GM21529 (cell line): ENCODE results near the gene PAX6.

ENCODE experiments used
- ATAC-seq: cut with Tn5 transposase; IDR thresholded peaks from one replicate; pipeline ENCODE4 v1.9.1; 2021; ENCODE audit not compliant: unreplicated experiment

Gene PAX6

DNA sequence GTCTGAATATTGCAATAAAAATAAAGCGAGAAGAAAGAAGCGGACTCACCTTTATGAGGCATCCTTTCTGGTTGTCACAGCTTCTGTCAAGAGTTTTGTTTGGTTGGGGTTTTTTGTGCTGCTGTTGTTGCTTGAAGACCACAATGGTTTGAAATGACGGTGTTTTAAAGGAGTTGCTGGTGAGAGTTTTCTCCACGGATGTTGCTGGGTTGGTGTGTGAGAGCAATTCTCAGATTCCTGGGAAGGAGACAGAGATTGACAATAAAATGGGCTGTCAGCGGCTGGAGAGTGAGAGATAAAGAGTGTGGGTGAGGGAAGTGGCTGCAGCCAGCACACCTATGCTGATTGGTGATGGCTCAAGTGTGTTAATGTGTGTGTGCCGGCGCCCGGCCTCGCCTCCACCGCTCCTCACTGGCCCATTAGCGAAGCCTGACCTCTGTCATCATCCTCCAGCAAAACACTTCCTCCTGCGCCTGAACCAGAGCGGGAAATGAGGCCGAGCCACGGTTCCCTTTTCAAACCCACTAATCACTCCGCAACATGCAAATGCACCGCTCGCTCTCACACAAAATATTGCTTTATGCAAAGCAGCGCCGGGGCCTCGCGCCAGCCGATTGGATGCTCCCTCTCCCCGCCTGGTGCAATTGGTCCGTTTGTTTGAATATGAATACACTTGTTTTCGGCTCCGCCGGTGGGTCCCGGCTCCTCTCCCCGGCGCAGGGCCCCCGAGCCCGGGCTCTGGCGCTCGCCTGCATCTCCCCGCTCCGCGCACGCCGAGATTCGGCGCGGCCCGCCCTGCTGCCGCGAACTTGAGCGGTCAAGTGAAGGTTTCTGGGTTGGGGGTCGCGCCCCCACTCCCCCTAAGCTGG lies at the start of gene PAX6:
Gene PAX6, minus strand, starts transcription at position 544 of the 869 bp plus-strand sequence. CDS start 4,911 bp downstream, outside the sequence.
- ATAC-seq, result peak; percentile 65

- ATAC-seq, result no peak
Measured at GRCh38 chr11:31860391-31860790, 49.3 kb upstream of the PAX6 start.

- no peak for ATAC-seq
Measured at GRCh38 chr11:31856248-31856647, 45.1 kb upstream of the PAX6 start.

- no peak for ATAC-seq
Measured at GRCh38 chr11:31855466-31855865, 44.3 kb upstream of the PAX6 start.

- no peak for ATAC-seq
Measured at GRCh38 chr11:31850365-31850764, 39.2 kb upstream of the PAX6 start.

DNA sequence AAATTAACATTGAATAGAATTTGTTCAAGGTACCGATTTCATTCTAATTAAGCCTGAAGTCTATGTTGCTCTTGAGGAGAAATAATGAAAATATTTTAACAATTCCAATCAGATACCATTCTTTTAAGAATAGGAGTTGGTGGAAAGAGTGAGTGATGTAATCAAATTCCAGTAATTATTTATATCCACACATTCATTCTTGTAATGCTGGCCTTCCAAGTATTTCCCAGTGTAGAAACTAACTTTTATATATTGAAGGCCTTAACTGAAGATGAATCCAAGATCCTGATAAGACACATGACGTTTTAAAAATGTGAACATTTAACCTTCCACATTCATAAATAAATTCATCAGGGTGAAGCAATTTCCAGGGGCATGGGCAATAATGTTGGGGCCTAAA lies 36.6 kb upstream of the PAX6 start:
- ATAC-seq, result no peak

DNA sequence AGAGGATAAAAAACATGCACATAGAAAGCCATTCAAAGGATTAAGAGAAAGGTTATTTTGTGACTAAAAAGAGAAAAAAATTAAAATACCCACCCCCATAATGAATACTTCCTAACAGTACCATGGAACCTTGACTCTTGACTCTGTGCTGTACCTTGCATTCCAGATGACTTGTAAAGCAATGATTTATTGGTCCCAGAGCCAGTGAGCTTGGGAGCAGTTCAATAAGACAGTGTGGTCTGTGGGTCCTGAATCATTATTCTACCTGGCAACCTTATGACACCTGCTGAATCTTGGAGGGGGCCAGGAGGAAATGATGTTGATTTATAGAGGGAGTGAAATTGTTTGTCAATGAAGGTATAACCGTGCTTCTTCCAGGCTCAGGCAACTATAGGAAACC lies 34.2 kb upstream of the PAX6 start:
- ATAC-seq, result no peak

GRCh38 chr11:31844351-31844750 lies 33.2 kb upstream of the PAX6 start:
- ATAC-seq, result no peak

- ATAC-seq, result no peak
Measured at GRCh38 chr11:31841435-31841834, 30.3 kb upstream of the PAX6 start.

GRCh38 chr11:31834237-31834636 lies 23.1 kb upstream of the PAX6 start:
- ATAC-seq, result no peak

DNA sequence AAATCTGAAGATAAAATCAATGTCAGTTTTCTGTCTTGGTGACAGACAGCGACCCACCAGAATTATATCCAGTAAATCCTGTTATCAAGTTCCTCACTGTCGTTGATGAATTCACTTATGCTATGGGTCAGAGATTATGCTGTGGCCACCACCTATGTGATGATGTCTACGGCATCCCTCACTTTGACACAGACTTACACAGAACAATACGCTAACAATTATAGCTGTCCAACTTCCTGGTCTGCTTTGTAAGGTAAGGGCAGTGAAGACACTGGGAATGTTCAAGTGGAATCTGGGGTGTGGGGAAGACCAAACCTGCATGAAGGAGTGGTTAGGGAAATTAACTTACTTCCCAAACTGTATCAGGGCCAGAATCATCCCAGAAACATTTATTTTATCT lies 19.3 kb upstream of the PAX6 start:
- ATAC-seq, result no peak

DNA sequence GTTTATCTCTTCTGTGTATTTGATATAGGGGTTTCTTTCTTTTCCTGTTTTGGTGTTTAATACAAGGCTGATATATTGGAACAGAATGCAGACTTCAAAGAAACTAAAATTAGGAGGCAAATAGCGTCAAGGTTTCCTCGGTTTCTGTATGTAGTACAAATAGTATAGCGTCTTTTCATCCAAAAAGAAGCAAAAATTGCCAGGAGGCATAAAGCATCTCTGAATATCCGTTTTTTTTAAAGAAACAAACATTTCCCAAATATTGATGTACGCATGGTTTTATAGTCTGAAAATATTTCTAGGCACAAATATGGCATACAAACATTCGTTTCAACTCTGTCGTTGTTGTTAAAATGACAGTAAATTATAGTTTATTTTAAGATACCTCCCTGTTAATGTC lies 17.1 kb upstream of the PAX6 start:
- no peak for ATAC-seq

- ATAC-seq, result no peak
Measured at GRCh38 chr11:31827455-31828206, 16.5 kb upstream of the PAX6 start.

- ATAC-seq, result no peak
Measured at GRCh38 chr11:31826536-31827438, 15.7 kb upstream of the PAX6 start.

GRCh38 chr11:31825838-31826484 lies 14.8 kb upstream of the PAX6 start:
- ATAC-seq, result no peak

- no peak for ATAC-seq
Measured at GRCh38 chr11:31824879-31825837, 14.0 kb upstream of the PAX6 start.

- ATAC-seq, result no peak
Measured at GRCh38 chr11:31824332-31824878, 13.3 kb upstream of the PAX6 start.

- no peak for ATAC-seq
Measured at GRCh38 chr11:31823644-31824331, 12.7 kb upstream of the PAX6 start.
